Omental fat pad (tissue), 4 donors: ENCODE data around the gene SNX9. TPM values are rescaled to one million over a fixed set of nuclear protein-coding genes. Genes with fewer than 3 reads are reported as not detected.

Experiments
- ATAC-seq: fragments of 150-250 bp; one replicate; pipeline ENCODE4 v1.9.1; 2016; ENCODE audit warnings: mild to moderate bottlenecking, moderate library complexity; ENCODE audit not compliant: low FRiP score
- DNase-seq: peaks from one replicate; pipeline ENCODE4 v3.0.0-alpha.2; 2019; ENCODE audit warnings: low spot score
- CTCF ChIP-seq, 3 donors: fragments of 450-650 bp; IDR thresholded peaks; one replicate each; pipeline ENCODE4 v1.5.1; 2016 to 2017; ENCODE audit warnings: antibody characterized with exemption in 3 of 3, mild to moderate bottlenecking in 3 of 3, moderate library complexity in 2 of 3
- total RNA-seq, 4 donors: library from RNA; depleted of rRNA; stranded (reverse); fragments of >200 nt; gene quantifications; one replicate each; pipeline ENCODE4 v1.1.0, GENCODE V29; 2016

The SNX9 gene
- total RNA-seq, 4 donors from 2014 or later = 61.8 to 89.6 (median 76.3) TPM

GRCh38 chr6:157779705-157780604 is 43.1 kb upstream of the SNX9 start:
- DNase-seq = no peak
- ATAC-seq = no peak
- TF ChIP-seq CTCF (IDR thresholded peaks at IDR 0.05) = no peak

- DNase-seq (no peak), ATAC-seq (no peak)
- no peak for TF ChIP-seq CTCF (IDR thresholded peaks at IDR 0.05)
These were observed 37.4 kb upstream of the SNX9 start for GRCh38 chr6:157785636-157786035.

DNA sequence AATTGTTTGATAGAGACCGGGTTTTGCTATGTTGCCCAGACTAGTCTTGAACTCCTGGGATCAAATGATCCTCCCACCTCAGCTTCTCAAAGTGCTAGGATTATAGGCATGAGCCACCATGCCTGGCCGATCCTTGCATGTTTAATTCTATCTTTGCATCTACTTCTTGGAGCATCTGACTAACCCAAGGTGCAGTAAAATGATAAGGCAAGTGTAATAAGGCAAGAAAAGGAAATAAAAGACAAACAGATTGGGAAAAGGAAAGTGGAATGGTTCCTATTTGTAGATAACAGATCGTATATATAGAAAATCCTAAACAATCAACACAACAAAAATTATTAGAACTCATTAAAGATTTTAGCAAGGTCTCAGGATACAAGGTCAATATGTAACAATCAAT is 36.8 kb upstream of the SNX9 start:
- no peak for TF ChIP-seq CTCF (IDR thresholded peaks at IDR 0.05)
- DNase-seq (no peak), ATAC-seq (no peak)

- TF ChIP-seq CTCF (IDR thresholded peaks at IDR 0.05) = no peak
- ATAC-seq (no peak), DNase-seq (no peak)
These were observed 36.0 kb upstream of the SNX9 start for GRCh38 chr6:157787080-157787479.

- ATAC-seq (no peak), DNase-seq (no peak)
- no peak for TF ChIP-seq CTCF (IDR thresholded peaks at IDR 0.05)
These were observed 34.9 kb upstream of the SNX9 start for GRCh38 chr6:157788180-157788579.

DNA sequence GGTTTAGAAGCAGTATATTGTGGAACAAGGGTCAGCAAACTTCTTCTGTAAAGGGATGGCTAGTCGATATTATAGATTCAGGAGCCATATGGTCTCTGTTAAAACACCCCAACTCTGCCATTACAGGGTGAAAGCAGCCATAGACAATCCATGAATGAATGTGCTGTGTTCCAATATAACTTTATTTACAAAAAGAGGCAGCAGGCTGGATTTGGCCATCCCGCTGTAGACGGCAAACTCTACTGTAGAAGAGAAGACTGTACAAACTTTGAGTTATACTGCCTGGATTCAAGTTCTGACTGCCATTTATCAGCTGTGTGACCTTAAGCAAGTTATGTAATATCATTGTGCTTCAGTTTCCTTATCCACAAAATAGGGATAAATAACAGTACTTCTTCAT is 33.7 kb upstream of the SNX9 start:
- TF ChIP-seq CTCF (IDR thresholded peaks at IDR 0.05) = no peak
- ATAC-seq = no peak
- DNase-seq = no peak

DNA sequence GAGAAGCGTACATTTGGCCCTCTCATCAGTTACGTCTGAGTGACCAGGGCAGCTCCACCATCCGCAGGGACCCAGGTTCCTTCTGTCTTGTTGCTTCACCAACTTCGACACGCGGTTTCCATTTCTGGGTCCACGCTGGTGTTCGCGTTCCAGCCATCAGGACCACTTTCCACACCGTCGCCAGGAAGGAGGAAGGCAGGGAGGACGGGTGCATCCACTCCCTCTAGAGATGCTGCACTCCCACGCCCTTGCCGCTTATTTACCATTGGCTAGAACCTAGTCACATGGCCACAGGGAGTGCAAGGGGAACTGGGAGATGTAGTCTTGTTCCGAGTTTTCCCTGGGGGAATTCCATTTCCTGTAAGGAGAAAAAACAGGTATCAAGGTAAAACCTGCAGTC is 33.2 kb upstream of the SNX9 start:
- no peak for TF ChIP-seq CTCF (IDR thresholded peaks at IDR 0.05)
- no peak for DNase-seq
- ATAC-seq = no peak
